GM19468 (cell line): Measurements from ENCODE around the gene ALDH3A1.

Source experiments
- ATAC-seq: cut with Tn5 transposase; IDR thresholded peaks from one replicate; pipeline ENCODE4 v1.9.1; 2021; ENCODE audit warnings: mild to moderate bottlenecking, moderate library complexity, moderate number of reproducible peaks; ENCODE audit not compliant: unreplicated experiment; ENCODE audit errors: extremely low read depth

Gene ALDH3A1

DNA sequence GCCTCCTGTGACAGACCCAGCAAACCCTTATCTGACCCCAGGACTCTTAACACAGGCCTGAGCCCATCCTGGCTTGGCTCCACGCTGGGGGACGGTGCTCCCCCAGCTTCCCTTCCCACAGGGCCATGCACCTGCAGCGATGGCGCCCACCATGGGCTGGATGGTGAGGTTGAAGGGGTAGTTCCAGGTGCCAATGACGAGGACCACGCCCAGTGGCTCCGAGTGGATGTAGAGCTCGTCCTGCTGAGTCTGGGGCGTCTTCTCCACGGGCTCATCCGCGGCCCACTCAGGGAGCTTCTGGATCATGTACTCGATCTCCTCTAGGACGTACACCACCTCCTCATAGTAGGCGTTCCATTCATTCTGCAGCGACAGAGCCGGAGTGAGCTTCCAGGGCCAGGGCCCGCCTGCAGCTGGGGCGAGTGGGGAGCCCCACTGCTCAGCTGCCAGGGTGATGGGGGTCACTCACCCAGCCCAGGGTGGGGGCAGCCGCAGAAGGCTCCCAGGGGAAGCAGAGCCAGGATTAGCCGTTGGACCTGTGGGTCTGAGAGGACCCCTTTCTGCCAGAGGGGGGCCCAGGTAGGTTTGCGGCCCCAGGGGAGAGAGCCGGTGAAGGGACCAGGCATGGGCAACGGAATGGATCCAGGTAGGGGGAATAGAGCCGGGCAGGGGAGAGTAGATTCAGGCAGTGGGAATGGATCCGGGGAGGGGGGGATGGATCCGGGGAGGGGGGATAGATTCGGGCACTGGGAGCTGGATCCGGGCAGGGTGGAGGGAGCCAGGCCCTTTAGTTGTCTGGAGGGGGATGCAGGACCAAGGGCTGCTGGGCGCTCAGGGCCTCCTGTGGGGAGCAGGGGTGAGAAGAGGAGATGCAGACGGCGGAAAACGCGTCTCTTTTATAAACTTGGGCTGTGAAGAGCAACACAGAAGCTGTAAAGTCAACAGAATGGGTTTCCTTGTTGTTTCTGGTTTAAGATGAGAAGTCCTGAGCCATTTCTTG is 4.7 kb downstream of the ALDH3A1 start:
- no peak for ATAC-seq

DNA sequence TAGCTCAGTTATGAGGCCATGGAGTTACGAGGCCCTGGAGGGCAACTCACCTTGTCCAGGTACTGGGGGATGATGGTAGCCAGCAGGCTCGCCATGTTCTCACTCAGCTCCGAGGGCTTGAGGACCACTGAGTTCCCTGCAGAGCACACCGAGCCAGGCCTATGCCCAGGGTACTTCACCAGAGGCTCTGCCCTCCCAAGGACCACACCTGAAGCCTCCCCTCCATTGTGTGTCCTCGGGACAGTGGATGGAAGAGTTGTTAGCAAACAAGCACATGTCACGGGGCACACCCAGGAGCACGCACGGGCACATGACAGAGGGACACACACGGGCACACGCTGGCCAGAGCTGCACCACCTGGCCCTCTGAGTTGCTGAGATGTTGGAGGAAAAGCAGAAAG is 5.6 kb downstream of the ALDH3A1 start:
- ATAC-seq, result no peak

DNA sequence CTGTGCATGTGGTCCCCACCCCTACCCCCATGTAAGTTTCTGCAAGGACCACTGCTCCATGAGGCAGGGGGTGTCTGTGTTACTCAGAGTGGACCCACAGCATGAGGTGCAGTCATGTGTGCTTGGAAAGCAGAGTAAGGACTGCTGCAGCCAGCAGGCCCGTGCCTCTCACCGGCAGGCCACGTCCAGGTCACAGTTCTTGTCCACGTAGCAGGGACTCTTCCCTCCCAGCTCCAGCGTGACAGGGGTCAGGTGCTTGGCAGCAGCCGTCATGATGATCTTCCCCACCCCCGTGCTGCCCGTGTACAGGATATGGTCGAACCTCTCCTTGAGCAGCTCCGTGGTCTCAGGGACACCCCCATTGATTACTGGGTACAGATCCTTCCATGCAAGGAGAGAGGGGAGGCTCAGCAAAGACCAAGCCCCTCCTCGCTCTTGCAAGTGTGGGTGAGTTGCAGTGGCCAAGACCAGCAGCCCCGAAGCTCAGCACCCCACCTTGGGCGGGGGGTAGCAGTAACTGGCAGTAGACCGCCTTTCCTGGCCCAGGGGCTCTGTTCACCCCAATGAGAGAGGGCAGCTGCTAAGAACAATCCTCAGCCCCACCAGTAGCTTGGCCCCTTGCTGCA is 6.2 kb downstream of the ALDH3A1 start:
- no peak for ATAC-seq

DNA sequence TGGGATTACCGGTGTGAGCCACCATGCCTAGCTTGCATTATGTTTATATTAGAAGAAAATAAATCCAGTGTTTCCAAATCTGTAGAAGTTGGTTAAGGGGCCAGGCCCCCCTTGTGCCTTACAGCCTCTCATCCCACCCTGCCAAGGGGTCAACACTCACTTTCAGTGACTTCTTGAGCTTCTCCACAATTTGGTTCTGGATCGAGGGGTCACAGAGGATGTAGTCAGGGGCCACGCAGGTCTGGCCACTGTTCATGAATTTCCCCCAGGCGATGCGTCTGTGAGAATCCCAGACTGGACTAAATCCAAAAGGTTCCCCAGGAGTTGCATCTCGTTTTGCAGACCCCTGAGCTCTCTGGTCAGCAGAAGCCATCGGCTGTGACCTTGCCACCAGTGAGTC is 7.2 kb downstream of the ALDH3A1 start:
- ATAC-seq, result no peak

DNA sequence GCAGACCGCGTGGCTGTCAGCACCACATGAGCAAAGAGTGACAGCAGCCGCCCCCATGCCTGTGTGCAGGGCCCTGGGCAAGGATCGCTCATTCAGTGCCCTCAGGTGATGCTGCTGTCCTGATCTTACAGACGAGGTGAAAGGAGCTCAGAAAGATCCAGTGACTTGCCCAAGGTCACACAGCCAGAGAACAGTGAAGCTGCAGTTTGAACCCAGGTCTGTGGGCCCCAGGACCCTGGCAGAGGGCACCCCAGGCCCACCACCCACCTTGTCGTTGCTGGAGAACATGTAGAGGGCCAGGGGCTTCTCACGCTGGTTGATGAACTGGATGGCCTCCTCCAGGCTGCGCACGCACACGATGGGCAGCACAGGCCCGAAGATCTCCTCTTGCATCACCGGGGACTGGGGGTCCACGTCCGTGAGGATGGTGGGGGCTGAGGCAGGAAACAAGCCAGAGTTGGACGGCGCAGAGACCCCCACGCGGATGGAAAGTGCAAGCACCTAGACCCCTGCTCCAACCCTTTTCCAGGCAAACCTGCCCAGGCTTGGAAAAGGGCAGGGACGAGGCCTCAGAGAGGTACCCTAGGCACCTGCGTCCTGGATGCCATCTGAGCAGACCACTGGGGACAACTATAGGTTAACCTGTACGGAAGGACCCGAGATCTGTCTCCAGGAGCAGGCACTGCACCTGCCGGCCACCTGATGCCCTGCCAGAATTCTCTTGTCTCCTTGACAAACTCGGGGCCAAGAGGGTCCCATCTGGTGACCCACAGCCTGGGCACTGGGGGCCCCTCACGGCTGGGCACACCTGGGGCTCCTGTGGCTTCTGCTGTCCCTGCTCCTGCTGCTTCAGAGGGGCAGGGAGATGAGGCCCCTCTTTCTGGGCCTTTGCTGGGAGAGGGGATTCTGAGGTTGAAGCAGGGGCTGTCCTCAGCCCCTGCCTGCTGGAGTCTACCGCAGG is 8.6 kb downstream of the ALDH3A1 start:
- no peak for ATAC-seq

DNA sequence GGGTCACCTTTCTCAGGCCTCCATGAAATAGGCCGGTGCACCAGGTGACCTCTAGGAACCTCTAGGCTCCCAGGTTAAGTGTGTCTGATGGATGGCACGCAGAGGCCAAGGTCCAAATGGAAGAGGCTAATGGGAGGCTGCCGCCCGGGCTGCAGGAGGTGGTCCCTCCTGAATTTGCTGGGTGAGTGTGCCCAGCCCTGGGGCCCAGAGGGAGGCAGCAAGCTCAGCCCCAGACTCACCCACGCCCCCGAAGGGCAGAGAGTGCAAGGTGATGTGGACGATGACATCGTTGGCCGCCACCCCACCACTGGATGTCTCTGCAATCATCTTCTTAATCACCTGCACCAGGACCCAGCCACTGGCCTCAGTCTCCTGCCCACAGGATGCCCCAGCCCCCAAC is 9.3 kb downstream of the ALDH3A1 start:
- ATAC-seq, result no peak

- ATAC-seq, result no peak
Measured at GRCh38 chr17:19738073-19738449, 10.0 kb downstream of the ALDH3A1 start.

GRCh38 chr17:19737305-19738072 is 10.6 kb downstream of the ALDH3A1 start:
- no peak for ATAC-seq

GRCh38 chr17:19736071-19736470 is 12.0 kb downstream of the ALDH3A1 start:
- ATAC-seq, result no peak

- no peak for ATAC-seq
Measured at GRCh38 chr17:19733953-19734526, 14.1 kb downstream of the ALDH3A1 start.

DNA sequence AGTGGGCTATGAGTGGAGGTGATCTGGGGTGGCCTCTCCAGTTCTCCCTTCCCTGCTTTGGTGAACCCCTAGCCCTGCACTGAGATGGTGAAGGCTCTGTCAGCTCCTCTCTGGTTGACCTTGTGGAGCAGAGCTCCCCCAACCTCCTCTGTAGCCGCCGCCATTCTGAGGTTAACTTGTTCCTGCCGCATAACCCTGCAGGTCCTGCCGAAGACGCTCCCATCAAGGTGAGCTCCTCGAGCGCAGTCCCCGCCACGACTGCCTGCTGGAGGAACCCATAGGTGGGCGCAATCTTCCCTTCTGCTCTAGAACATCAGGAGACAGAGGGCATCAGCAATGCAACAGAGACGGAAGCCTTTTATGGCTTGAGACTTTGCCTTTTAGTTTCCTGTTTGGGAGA is 16.5 kb downstream of the ALDH3A1 start:
- ATAC-seq, result no peak

DNA sequence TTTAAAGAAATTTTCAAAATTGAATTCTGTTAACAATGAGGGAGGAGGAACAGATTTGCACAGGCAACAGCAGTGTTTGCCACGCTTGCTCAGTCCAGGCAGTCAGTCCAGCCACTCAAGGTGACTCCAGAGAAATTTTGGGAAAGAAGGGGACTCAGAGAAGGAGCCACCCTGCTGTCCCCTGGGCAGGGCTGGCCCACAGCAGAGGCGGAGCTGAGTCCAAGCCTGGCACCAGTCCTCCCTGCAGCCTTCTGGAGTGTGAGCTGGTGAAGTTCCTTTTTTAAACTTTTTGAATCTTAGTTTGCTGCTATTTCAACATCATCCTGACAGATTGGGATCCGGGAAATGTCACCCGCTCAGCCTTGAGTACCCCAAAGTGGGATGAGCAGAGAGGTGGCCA is 17.3 kb downstream of the ALDH3A1 start:
- ATAC-seq, result no peak

- no peak for ATAC-seq
Measured at GRCh38 chr17:19729900-19730299, 18.2 kb downstream of the ALDH3A1 start.

GRCh38 chr17:19728084-19728495 is 20.0 kb downstream of the ALDH3A1 start:
- ATAC-seq, result no peak

- ATAC-seq, result no peak
Measured at GRCh38 chr17:19727501-19728078, 20.5 kb downstream of the ALDH3A1 start.

- ATAC-seq, result no peak
Measured at GRCh38 chr17:19726631-19727376, 21.3 kb downstream of the ALDH3A1 start.

GRCh38 chr17:19725486-19725885 is 22.6 kb downstream of the ALDH3A1 start:
- ATAC-seq, result no peak
